GM12892 (cell line): ENCODE measurements around the gene PRSS16.

ENCODE experiments used
- POLR2A ChIP-seq: IDR thresholded peaks from 2 replicates; pipeline ENCODE4 v1.6.1; 2011; ENCODE audit warnings: low read depth, low read length, control low read depth
- POLR2AphosphoS5 ChIP-seq: IDR thresholded peaks from 2 replicates; pipeline ENCODE4 v1.6.1; 2011; ENCODE audit warnings: low read depth, low read length, control low read depth
- TAF1 ChIP-seq: IDR thresholded peaks from 2 replicates; pipeline ENCODE4 v1.6.1; 2011; ENCODE audit warnings: low read depth, mild to moderate bottlenecking, control low read depth, low read length, borderline replicate concordance

GRCh38 chr6:27255866-27256265 lies 8.4 kb downstream of the PRSS16 start:
- TF ChIP-seq POLR2AphosphoS5 (no peak), POLR2A (no peak), TAF1 (no peak)
